PC-9 (cell line): Measurements from ENCODE around the gene UBE2E2. TPM values are rescaled to one million over a fixed set of nuclear protein-coding genes. Genes with fewer than 3 reads are reported as not detected.

Experiments
- BruUV-seq: library from RNA; stranded (reverse); fragments of 400-500 nt; replicated peaks from 2 replicates; lab custom pipeline; 2021; lab: Mats Ljungman, UMichigan
- CTCF ChIA-PET: fragments of 300-600 bp; sonication (Branson Sonifier 250); formaldehyde crosslinking; loops from one replicate; lab custom pipeline; 2022; ENCODE audit warnings: antibody characterized with exemption; lab: Charles Lee
- POLR2A ChIA-PET: fragments of 300-600 bp; sonication (Branson Sonifier 250); formaldehyde crosslinking; loops from one replicate; lab custom pipeline; 2022; ENCODE audit warnings: antibody characterized with exemption; ENCODE audit not compliant: unreplicated experiment; lab: Charles Lee
- DNase-seq, 2 experiments: peaks; one replicate each; pipeline versions ENCODE4 v3.0.0 to v3.0.0-alpha.2; 2015 to 2022; ENCODE audit warnings: mixed read lengths in 1 of 2
- H2AFZ ChIP-seq: fragments of 200-600 bp; sonication (generic); 2 replicates; pipeline ENCODE4 v1.8.1; 2017; ENCODE audit warnings: antibody characterized with exemption
- H3F3A ChIP-seq: fragments of 200-600 bp; sonication (generic); 2 replicates; pipeline ENCODE4 v1.8.1; 2017; ENCODE audit warnings: antibody characterized with exemption, mild to moderate bottlenecking, low read depth; ENCODE audit not compliant: insufficient read depth
- H3K27ac ChIP-seq: fragments of 200-600 bp; sonication (generic); 2 replicates; pipeline ENCODE4 v1.6.1; 2016; ENCODE audit warnings: mixed run types
- H3K27me3 ChIP-seq: fragments of 200-600 bp; sonication (generic); 2 replicates; pipeline ENCODE4 v1.6.1; 2016; ENCODE audit warnings: low read depth, mixed run types; ENCODE audit not compliant: insufficient read depth
- H3K36me3 ChIP-seq: fragments of 200-600 bp; sonication (generic); 2 replicates; pipeline ENCODE4 v1.6.1; 2016; ENCODE audit warnings: low read depth, mixed run types
- H3K4me1 ChIP-seq: fragments of 200-600 bp; sonication (generic); replicated peaks from 2 replicates; pipeline ENCODE4 v1.6.1; 2016; ENCODE audit warnings: mixed run types; ENCODE audit not compliant: insufficient read depth
- H3K4me2 ChIP-seq: fragments of 200-600 bp; sonication (generic); 2 replicates; pipeline ENCODE4 v1.6.1; 2017; ENCODE audit warnings: mixed run types
- H3K4me3 ChIP-seq: fragments of 200-600 bp; sonication (generic); 2 replicates; pipeline ENCODE4 v1.6.1; 2016; ENCODE audit warnings: mixed run types
- H3K79me2 ChIP-seq: fragments of 200-600 bp; sonication (generic); 2 replicates; pipeline ENCODE4 v1.6.1; 2017; ENCODE audit warnings: low read depth, mixed run types
- H3K9me2 ChIP-seq: fragments of 200-600 bp; sonication (generic); 2 replicates; pipeline ENCODE4 v1.8.1; 2017; ENCODE audit warnings: mild to moderate bottlenecking; ENCODE audit not compliant: insufficient read depth
- H3K9me3 ChIP-seq: fragments of 200-600 bp; sonication (generic); 2 replicates; pipeline ENCODE4 v1.8.1; 2016; ENCODE audit warnings: low read depth; ENCODE audit not compliant: insufficient read depth
- H4K20me1 ChIP-seq: fragments of 200-600 bp; sonication (generic); 2 replicates; pipeline ENCODE4 v1.8.1; 2017; ENCODE audit not compliant: insufficient read depth
- EZH2 ChIP-seq: fragments of 200-600 bp; sonication (generic); IDR thresholded peaks from 2 replicates; pipeline ENCODE4 v1.8.0; 2017; ENCODE audit warnings: antibody characterized with exemption, low read depth
- intact Hi-C: fragments of 100-400 bp; cut with micrococcal nuclease; formaldehyde crosslinking; loops from one replicate; pipeline ENCODE4 v1.10.0; 2022; ENCODE audit not compliant: unreplicated experiment
- total RNA-seq: library from RNA; stranded (reverse); gene quantifications from 2 replicates; pipeline ENCODE4 v1.2.3, GENCODE V29; 2021
- TF ChIP-seq, protein P1 (sequence below): fragments of 200-600 bp; sonication (generic); conservative IDR thresholded peaks from 2 replicates; pipeline ENCODE4 v1.6.1; 2017; ENCODE audit warnings: mixed run types, antibody characterized with exemption, mild to moderate bottlenecking, moderate library complexity

Gene UBE2E2
- total RNA-seq, 1 experiment from 2014 or later: 48.7 TPM

DNA sequence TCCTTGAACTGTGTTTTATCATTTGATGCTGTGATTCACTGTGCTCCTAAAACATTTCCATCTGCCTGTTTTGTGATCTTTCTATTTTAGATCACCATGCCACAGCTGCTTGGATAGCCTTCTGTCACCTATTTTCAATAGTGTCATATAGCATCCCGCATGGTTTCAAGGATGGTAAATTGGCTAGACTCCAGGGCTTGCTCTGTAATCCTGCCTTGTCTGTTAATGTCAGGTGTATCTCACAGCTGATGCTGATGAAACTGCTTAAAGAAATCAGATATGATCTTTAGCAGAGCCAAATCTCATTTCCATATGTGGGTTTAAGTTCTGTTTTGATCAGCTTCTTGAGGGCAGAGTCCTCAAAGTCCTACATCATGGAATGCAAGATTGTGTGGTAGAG, 182.2 kb downstream of the UBE2E2 start:
- intact Hi-C loops: no loop called here
- no peak for DNase-seq
- Histone ChIP-seq H3K36me3 (no peaks in the 10 kb centered on the region), H3K9me2 (no peaks in the 10 kb centered on the region), H3K4me3 (no peak overlapping the region), H3K4me1 (no peaks in the 10 kb centered on the region), H3K27me3 (no peaks in the 10 kb centered on the region), H3K9me3 (no peaks in the 10 kb centered on the region), H3F3A (no peaks in the 10 kb centered on the region), H2AFZ (no peak overlapping the region), H4K20me1 (peaks cover 5% of the 10 kb centered on the region; the same call in 1 of the 2 replicates), H3K27ac (no peak overlapping the region), H3K4me2 (no peak overlapping the region), H3K79me2 (peaks cover 10% of the 10 kb centered on the region; the same call in 1 of the 2 replicates)
- no TSS peak for BruUV-seq
- ChIA-PET CTCF (no interaction called here), POLR2A (no interaction called here)
- TF ChIP-seq, protein P1, sequence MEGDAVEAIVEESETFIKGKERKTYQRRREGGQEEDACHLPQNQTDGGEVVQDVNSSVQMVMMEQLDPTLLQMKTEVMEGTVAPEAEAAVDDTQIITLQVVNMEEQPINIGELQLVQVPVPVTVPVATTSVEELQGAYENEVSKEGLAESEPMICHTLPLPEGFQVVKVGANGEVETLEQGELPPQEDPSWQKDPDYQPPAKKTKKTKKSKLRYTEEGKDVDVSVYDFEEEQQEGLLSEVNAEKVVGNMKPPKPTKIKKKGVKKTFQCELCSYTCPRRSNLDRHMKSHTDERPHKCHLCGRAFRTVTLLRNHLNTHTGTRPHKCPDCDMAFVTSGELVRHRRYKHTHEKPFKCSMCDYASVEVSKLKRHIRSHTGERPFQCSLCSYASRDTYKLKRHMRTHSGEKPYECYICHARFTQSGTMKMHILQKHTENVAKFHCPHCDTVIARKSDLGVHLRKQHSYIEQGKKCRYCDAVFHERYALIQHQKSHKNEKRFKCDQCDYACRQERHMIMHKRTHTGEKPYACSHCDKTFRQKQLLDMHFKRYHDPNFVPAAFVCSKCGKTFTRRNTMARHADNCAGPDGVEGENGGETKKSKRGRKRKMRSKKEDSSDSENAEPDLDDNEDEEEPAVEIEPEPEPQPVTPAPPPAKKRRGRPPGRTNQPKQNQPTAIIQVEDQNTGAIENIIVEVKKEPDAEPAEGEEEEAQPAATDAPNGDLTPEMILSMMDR: no peak
- TF ChIP-seq EZH2: no peak

DNA sequence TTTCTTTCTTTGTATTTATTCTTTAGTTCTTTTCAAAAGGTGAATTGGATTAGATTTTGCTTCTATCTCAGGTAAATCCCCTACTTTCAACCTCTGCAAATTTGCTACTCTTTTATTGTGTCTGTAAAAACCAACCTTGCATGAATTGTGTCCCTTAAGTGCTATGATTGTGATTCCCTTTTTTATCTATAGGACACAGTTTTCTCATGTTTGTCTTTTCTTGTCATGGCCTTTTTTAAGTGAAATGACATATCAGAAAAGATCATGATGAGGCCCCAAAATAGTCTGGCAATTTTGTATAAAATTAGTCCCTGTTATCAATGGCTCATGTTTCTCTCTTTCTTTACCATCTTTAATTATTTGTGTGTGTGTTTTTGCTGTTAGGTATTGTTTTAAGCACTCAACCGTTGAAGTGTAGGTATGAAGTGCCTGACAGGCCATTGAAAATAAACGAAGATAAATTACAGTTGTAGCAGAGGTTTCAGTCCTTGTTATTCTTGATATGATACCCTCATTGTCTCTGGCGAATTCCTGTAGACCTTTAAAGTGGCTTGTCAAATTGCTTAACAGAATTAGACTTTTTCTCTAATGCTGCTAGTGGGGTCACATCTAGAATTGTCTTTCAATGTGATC, 184.3 kb downstream of the UBE2E2 start:
- no peaks in the 10 kb centered on the region for H3K27me3 ChIP-seq
- H3K9me3 ChIP-seq: no peaks in the 10 kb centered on the region
- no peaks in the 10 kb centered on the region for H3F3A ChIP-seq
- no TSS peak for BruUV-seq
- no peak overlapping the region for H3K4me2 ChIP-seq
- no peaks in the 10 kb centered on the region; the same call in 1 of the 2 replicates for H4K20me1 ChIP-seq
- intact Hi-C loops: no loop called here
- DNase-seq: no peak
- H3K4me1 ChIP-seq: no peaks in the 10 kb centered on the region
- H2AFZ ChIP-seq: no peak overlapping the region
- no peak for TF ChIP-seq EZH2
- TF ChIP-seq, protein P1: no peak
- H3K27ac ChIP-seq: no peak overlapping the region
- H3K9me2 ChIP-seq: no peaks in the 10 kb centered on the region
- CTCF ChIA-PET: no interaction called here
- H3K36me3 ChIP-seq: no peaks in the 10 kb centered on the region
- H3K4me3 ChIP-seq: no peak overlapping the region
- H3K79me2 ChIP-seq: peaks cover 15% of the 10 kb centered on the region; the same call in 1 of the 2 replicates
- POLR2A ChIA-PET: no interaction called here

DNA sequence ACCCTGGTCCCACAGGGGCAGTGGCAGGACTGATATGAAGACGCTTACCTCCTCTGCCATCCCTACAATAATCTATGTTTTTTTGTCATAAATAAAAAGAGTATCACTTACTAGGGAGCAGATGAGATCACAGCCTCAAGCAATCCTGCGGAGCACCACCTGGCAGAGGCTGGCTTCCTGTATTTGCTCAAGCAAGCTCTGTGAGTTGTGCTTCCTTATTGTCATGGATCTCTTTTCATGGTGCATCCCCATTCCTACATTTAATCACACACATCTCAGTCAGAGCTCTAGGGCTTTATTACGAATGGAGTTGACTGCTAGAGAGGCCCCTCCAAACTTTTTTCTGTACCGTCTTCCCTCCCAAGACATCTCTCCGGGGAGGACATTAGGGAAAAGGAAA, 186.0 kb downstream of the UBE2E2 start:
- H3K9me2 ChIP-seq: no peaks in the 10 kb centered on the region
- CTCF ChIA-PET: no interaction called here
- no peak overlapping the region for H3K4me2 ChIP-seq
- H4K20me1 ChIP-seq: no peaks in the 10 kb centered on the region
- H3K4me3 ChIP-seq: no peak overlapping the region
- no TSS peak for BruUV-seq
- no peaks in the 10 kb centered on the region for H3K36me3 ChIP-seq
- no peaks in the 10 kb centered on the region for H3K9me3 ChIP-seq
- no peaks in the 10 kb centered on the region for H3K27me3 ChIP-seq
- no peaks in the 10 kb centered on the region for H3K4me1 ChIP-seq
- H2AFZ ChIP-seq: no peak overlapping the region
- POLR2A ChIA-PET: no interaction called here
- H3K79me2 ChIP-seq: peaks cover 11% of the 10 kb centered on the region; the same call in 1 of the 2 replicates
- intact Hi-C loops: no loop called here
- TF ChIP-seq EZH2: no peak
- TF ChIP-seq, protein P1: no peak
- no peaks in the 10 kb centered on the region for H3F3A ChIP-seq
- no peak overlapping the region for H3K27ac ChIP-seq
- DNase-seq: no peak
